ENCODE results near the gene NME2. TPM values are rescaled to one million over a fixed set of nuclear protein-coding genes. Genes with fewer than 3 reads are reported as not detected.
A peak's percentile ranks its signal among the peaks of the same experiment; 100 is the strongest.

Gene NME2
- total and polyA plus RNA-seq, 8 donors, result 247 to 546 (median 294) TPM

- H3K9me3 ChIP-seq, result no peaks in the 10 kb centered on the region
- no peak for TF ChIP-seq CTCF (IDR thresholded peaks at IDR 0.05)
- intact Hi-C loops (cut with DNase I), result loop anchor here in 1 of 2 donors (5.0 kb wide), 1 partner anchor 150 kb away; no protein-coding TSS in a partner anchor
- peak overlapping the region; percentile 90 to 91 for H3K27ac ChIP-seq
- H3K36me3 ChIP-seq, result peaks cover 0 to 19% of the 10 kb centered on the region in 2 donors
- H3K27me3 ChIP-seq, result no peaks in the 10 kb centered on the region
- DNase-seq, result peak in 1 of 4 donors; percentile 45
- H3K4me3 ChIP-seq, result peak overlapping the region; percentile 65 to 67
- H3K4me1 ChIP-seq, result peaks cover 8 to 26% of the 10 kb centered on the region in 2 donors
- peak; percentile 5 for ATAC-seq
Observed at GRCh38 chr17:51152766-51153209, 13.4 kb upstream of the NME2 start.

GRCh38 chr17:51153210-51154072 is 12.8 kb upstream of the NME2 start, which contains the start of gene NME1:
NME1 (plus strand) TSS chr17:51153559; CDS start chr17:51155655, 2,096 bp downstream.
- peak; percentile 95 to 99 (median 97) for DNase-seq
- peak; percentile 46 to 74 for TF ChIP-seq CTCF (IDR thresholded peaks at IDR 0.05)
- no peaks in the 10 kb centered on the region for H3K9me3 ChIP-seq
- ATAC-seq, result peak; percentile 96
- intact Hi-C loops (cut with DNase I), result loop anchor here in 1 of 2 donors (5.0 kb wide), 1 partner anchor 151 kb away; no protein-coding TSS in a partner anchor
- peak within 1 kb of the TSS; percentile 90 to 91 for H3K27ac ChIP-seq
- peaks cover 8 to 26% of the 10 kb centered on the region in 2 donors for H3K4me1 ChIP-seq
- H3K36me3 ChIP-seq, result peaks cover 0 to 26% of the 10 kb centered on the region in 2 donors
- H3K27me3 ChIP-seq, result no peaks in the 10 kb centered on the region
- H3K4me3 ChIP-seq, result peak within 1 kb of the TSS; percentile 65 to 67

GRCh38 chr17:51154176-51154575 is 12.0 kb upstream of the NME2 start:
- ATAC-seq (peak; percentile 1), DNase-seq (no peak)
- Histone ChIP-seq H3K36me3 (peaks cover 0 to 28% of the 10 kb centered on the region in 2 donors), H3K9me3 (no peaks in the 10 kb centered on the region), H3K4me1 (peaks cover 8 to 26% of the 10 kb centered on the region in 2 donors), H3K27ac (peak overlapping the region in 1 of 2 donors; percentile 90), H3K4me3 (peak overlapping the region; percentile 65 to 67), H3K27me3 (no peaks in the 10 kb centered on the region)
- intact Hi-C loops (cut with DNase I), result loop anchor here in 1 of 2 donors (5.0 kb wide), 1 partner anchor 152 kb away; no protein-coding TSS in a partner anchor
- TF ChIP-seq CTCF (IDR thresholded peaks at IDR 0.05), result no peak

- TF ChIP-seq CTCF (IDR thresholded peaks at IDR 0.05), result no peak
- Histone ChIP-seq H3K27me3 (no peaks in the 10 kb centered on the region), H3K4me1 (peaks cover 8 to 26% of the 10 kb centered on the region in 2 donors), H3K36me3 (peaks cover 0 to 39% of the 10 kb centered on the region in 2 donors), H3K9me3 (no peaks in the 10 kb centered on the region), H3K4me3 (no peak overlapping the region), H3K27ac (no peak overlapping the region)
- no peak for ATAC-seq
- intact Hi-C loops (cut with DNase I), result no loop called here
- DNase-seq, result no peak
Observed at GRCh38 chr17:51155416-51155815, 10.8 kb upstream of the NME2 start.

GRCh38 chr17:51159604-51160003 is 6.6 kb upstream of the NME2 start:
- H3K36me3 ChIP-seq, result peaks cover 0 to 67% of the 10 kb centered on the region in 2 donors
- H3K27me3 ChIP-seq, result no peaks in the 10 kb centered on the region
- peaks cover 3 to 9% of the 10 kb centered on the region in 2 donors for H3K4me1 ChIP-seq
- DNase-seq (no peak), ATAC-seq (no peak)
- H3K4me3 ChIP-seq, result no peak overlapping the region
- intact Hi-C loops (cut with DNase I), result no loop called here
- no peaks in the 10 kb centered on the region for H3K9me3 ChIP-seq
- H3K27ac ChIP-seq, result no peak overlapping the region
- TF ChIP-seq CTCF (IDR thresholded peaks at IDR 0.05), result no peak
